K562 (cell line): ENCODE results near the gene VWA1. TPM values are rescaled to one million over a fixed set of nuclear protein-coding genes. Genes with fewer than 3 reads are reported as not detected.

Experiments
- ATAC-seq: fragments of 200-7000 bp; cut with Tn5 transposase; 3 replicates; pipeline ENCODE4 v1.9.1; 2020; ENCODE audit warnings: moderate library complexity
- BruUV-seq: library from RNA; stranded (reverse); fragments of 400-500 nt; replicated peaks from 2 replicates; lab custom pipeline; 2021; lab: Mats Ljungman, UMichigan
- CTCF ChIA-PET: fragments of 300-600 bp; formaldehyde crosslinking; extraction: SDS; loops from one replicate; lab custom pipeline; 2021; ENCODE audit warnings: low intra/inter-chr PET ratio; lab: Yijun Ruan, JAX
- POLR2A ChIA-PET: fragments of 300-600, 350-650 bp; sonication (Branson Sonifier 250); formaldehyde crosslinking; extraction: SDS; loops from one replicate; lab custom pipeline; 2021; ENCODE audit warnings: antibody characterized with exemption, inconsistent platforms; lab: Yijun Ruan, JAX
- DNase-seq, 4 experiments: peaks; one replicate each; pipeline versions ENCODE4 v3.0.0 to v3.0.0-alpha.2; 2011 to 2018; ENCODE audit warnings: low spot score in 3 of 4, mixed read lengths in 3 of 4; ENCODE audit errors: extremely low read depth in 1 of 4
- FAIRE-seq: peaks from 2 replicates; lab custom pipeline; 2011; peaks lifted over from hg19 to GRCh38; lab: Jason Lieb, UNC
- H2AFZ ChIP-seq: 2 replicates; pipeline ENCODE4 v1.6.0; 2011; ENCODE audit warnings: low read depth, low read length, control low read depth, inconsistent platforms
- H3K27ac ChIP-seq: fragments of 200-600 bp; 3 replicates; pipeline ENCODE4 v1.8.0; 2011; ENCODE audit warnings: low read depth, mild to moderate bottlenecking, control low read depth, inconsistent platforms, low read length, moderate library complexity, mixed read lengths; ENCODE audit errors: extremely low read depth
- H3K27me3 ChIP-seq, 2 experiments: fragments of 300-600 bp in 1 of 2; 2 replicates in 1 of 2; 3 replicates in 1 of 2; pipeline versions ENCODE4 v1.6.0 to v1.8.0; 2011; ENCODE audit warnings: inconsistent platforms in 2 of 2, low read length in 2 of 2, mild to moderate bottlenecking in 1 of 2, mixed read lengths in 1 of 2, moderate library complexity in 1 of 2; ENCODE audit not compliant: control insufficient read depth in 2 of 2, insufficient read depth in 2 of 2
- H3K36me3 ChIP-seq: fragments of 300-600 bp; 3 replicates; pipeline ENCODE4 v1.8.0; 2011; ENCODE audit warnings: mild to moderate bottlenecking, low read length, inconsistent platforms; ENCODE audit not compliant: control insufficient read depth, insufficient read depth
- H3K4me1 ChIP-seq, 2 experiments: fragments of 200-600 bp in 1 of 2; replicated peaks in 1 of 2; 2 replicates in 1 of 2; 3 replicates in 1 of 2; pipeline versions ENCODE4 v1.5.1 to v1.8.0; 2011; ENCODE audit warnings: inconsistent platforms in 2 of 2, low read length in 2 of 2, mild to moderate bottlenecking in 1 of 2, mixed read lengths in 1 of 2, moderate library complexity in 1 of 2; ENCODE audit not compliant: control insufficient read depth in 2 of 2, insufficient read depth in 2 of 2
- H3K4me2 ChIP-seq: 2 replicates; pipeline ENCODE4 v1.6.1; 2011; ENCODE audit warnings: low read length, control low read depth, inconsistent platforms, mixed read lengths; ENCODE audit not compliant: insufficient read depth
- H3K4me3 ChIP-seq: fragments of 200-600 bp; sonication (generic), shearing (Covaris generic); 2 replicates; pipeline ENCODE4 v1.5.1; 2016; ENCODE audit warnings: control low read depth, inconsistent platforms
- H3K79me2 ChIP-seq: fragments of 200-600 bp; 3 replicates; pipeline ENCODE4 v1.8.0; 2011; ENCODE audit warnings: low read length, inconsistent platforms; ENCODE audit not compliant: control insufficient read depth, insufficient read depth
- H3K9ac ChIP-seq, 2 experiments: 2 replicates each; pipeline versions ENCODE4 v1.6.0 to v1.6.1; 2011; ENCODE audit warnings: low read depth in 2 of 2, low read length in 2 of 2, control low read depth in 1 of 2, inconsistent platforms in 1 of 2, mild to moderate bottlenecking in 1 of 2, mixed read lengths in 1 of 2; ENCODE audit not compliant: insufficient read depth in 1 of 2
- H3K9me1 ChIP-seq: one replicate; pipeline ENCODE4 v1.6.0; 2011; ENCODE audit warnings: inconsistent platforms, mild to moderate bottlenecking, low read length, moderate library complexity; ENCODE audit not compliant: control insufficient read depth, insufficient read depth
- H3K9me3 ChIP-seq: replicated peaks from 2 replicates; pipeline ENCODE4 v1.5.1; 2011; ENCODE audit warnings: low read depth, low read length, inconsistent platforms; ENCODE audit not compliant: control insufficient read depth, insufficient read depth
- H4K20me1 ChIP-seq: replicated peaks from 2 replicates; pipeline ENCODE4 v1.6.1; 2011; ENCODE audit warnings: low read length, inconsistent platforms, mixed read lengths; ENCODE audit not compliant: control insufficient read depth, insufficient read depth
- MCM3 ChIP-seq: fragments of 450-650 bp; IDR thresholded peaks from 2 replicates; pipeline ENCODE4 v1.6.1; 2016
- POLR2G ChIP-seq: fragments of 200-400 bp; formaldehyde crosslinking; IDR thresholded peaks from 2 replicates; pipeline ENCODE4 v1.6.1; 2017; ENCODE audit warnings: low read depth, mild to moderate bottlenecking, antibody characterized with exemption, low read length, moderate library complexity
- POLR3G ChIP-seq: IDR thresholded peaks from 2 replicates; pipeline ENCODE4 v1.6.1; 2011; ENCODE audit not compliant: insufficient read length, insufficient replicate concordance; ENCODE audit errors: extremely low read depth
- WGBS: fragments of 100-300 bp; shearing (Covaris generic); methylation state at CpG from one replicate; pipeline ENCODE4 v1.1.6; 2016; ENCODE audit warnings: low coverage, mixed read lengths; ENCODE audit not compliant: insufficient coverage; ENCODE audit errors: missing lambda C conversion rate; 5-methylcytosine and 5-hydroxymethylcytosine counted together
- in situ Hi-C: fragments of 300-500 bp; cut with MboI; formaldehyde crosslinking; loops from 4 replicates; pipeline ENCODE4 v1.15.0; 2018; ENCODE audit warnings: inconsistent platforms, mixed read lengths
- intact Hi-C: fragments of 100-400 bp; cut with micrococcal nuclease; formaldehyde crosslinking; loops from 2 replicates; pipeline ENCODE4 v1.14.2; 2022
- polyA plus RNA-seq, 8 experiments: library from polyadenylated mRNA; depleted of rRNA in 4 of 8; stranded (reverse) in 5 of 8; unstranded in 3 of 8; fragments of >200 nt; fragmentation: Nextera tagmentation in 2 of 8; fragmentation: Illumina TruSeq in 1 of 8; extraction: Ambion mirVana in 2 of 8; extraction: Trizol in 1 of 8; gene quantifications; 2 replicates each; pipeline versions ENCODE4 v1.2.1 to v1.2.3, GENCODE V29; 2011 to 2014; ENCODE audit warnings: inconsistent platforms in 1 of 8, missing spikeins in 1 of 8
- total RNA-seq, 7 experiments: library from RNA; depleted of rRNA in 6 of 7; stranded (reverse); fragments of >200 nt in 6 of 7; fragmentation: Illumina TruSeq in 2 of 7; extraction: Trizol in 2 of 7; gene quantifications; 2 replicates each; pipeline versions ENCODE4 v1.2.1 to v1.2.3, GENCODE V29; 2011 to 2021; ENCODE audit warnings: low replicate concordance in 1 of 7
- TF ChIP-seq, protein P1 (sequence below): fragments of 450-650 bp; IDR thresholded peaks from 2 replicates; pipeline ENCODE4 v1.6.1; 2016; ENCODE audit warnings: antibody characterized with exemption

The VWA1 gene
- total and polyA plus RNA-seq, 9 of the 15 experiments (the other 6 are each of a cell fraction or from before 2014, with no cell fraction given): 0.01 to 6.4 (median 0.85) TPM

DNA sequence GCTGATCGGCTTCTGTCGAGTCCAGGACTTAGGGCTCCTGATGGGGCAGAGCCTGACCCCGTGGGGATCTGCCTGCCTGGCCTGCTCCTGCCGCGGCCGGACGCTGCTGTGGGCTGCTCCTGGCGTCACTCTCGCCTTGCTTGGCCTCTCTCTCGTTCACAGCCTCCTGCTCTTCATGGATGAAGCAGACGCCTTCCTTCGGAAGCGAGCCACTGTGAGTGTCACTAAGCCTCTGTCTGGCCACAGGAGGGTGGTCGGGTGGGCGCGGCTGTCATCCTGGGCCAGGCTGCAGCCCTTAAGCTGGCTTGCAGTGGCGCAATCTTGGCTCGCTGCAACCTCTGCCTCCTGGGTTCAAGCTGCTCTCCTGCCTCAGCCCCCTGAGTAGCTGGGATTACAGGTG, 52.2 kb downstream of the VWA1 start:
- DNase-seq (no peak), ATAC-seq (no peak), FAIRE-seq (no peak)
- Histone ChIP-seq H3K4me1 (peaks cover 0 to 7% of the 10 kb centered on the region in 2 experiments; a peak in 1 of 5 replicates), H3K9ac (no peak overlapping the region), H2AFZ (no peak overlapping the region), H3K4me3 (no peak overlapping the region), H3K27me3 (no peaks in the 10 kb centered on the region; a peak in 1 of 5 replicates)
- no TSS peak for BruUV-seq
- POLR2A ChIA-PET: interaction anchor here (0.6 kb wide), 1 partner anchor 104 kb away, joined by 3 read pairs; no protein-coding TSS in a partner anchor
- 95% methylated on average over 14 of the region's 18 CpGs for WGBS
- TF ChIP-seq POLR2G (0 out of 2 replicates have a peak, but pooled peaks have one; percentile 26), POLR3G (no peak)
- TF ChIP-seq, protein P1, sequence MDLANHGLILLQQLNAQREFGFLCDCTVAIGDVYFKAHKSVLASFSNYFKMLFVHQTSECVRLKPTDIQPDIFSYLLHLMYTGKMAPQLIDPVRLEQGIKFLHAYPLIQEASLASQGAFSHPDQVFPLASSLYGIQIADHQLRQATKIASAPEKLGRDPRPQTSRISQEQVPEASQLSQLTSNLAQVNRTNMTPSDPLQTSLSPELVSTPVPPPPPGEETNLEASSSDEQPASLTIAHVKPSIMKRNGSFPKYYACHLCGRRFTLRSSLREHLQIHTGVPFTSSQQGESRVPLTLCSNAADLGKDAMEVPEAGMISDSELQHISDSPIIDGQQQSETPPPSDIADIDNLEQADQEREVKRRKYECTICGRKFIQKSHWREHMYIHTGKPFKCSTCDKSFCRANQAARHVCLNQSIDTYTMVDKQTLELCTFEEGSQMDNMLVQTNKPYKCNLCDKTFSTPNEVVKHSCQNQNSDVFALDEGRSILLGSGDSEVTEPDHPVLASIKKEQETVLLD: no peak
- TF ChIP-seq, all 486 proteins: peak for 1
- H3K9me1 ChIP-seq: no peaks in the 10 kb centered on the region
- no peak overlapping the region for H3K4me2 ChIP-seq
- CTCF ChIA-PET: no interaction called here
- H4K20me1 ChIP-seq: no peaks in the 10 kb centered on the region
- in situ Hi-C loops (no loop called here), intact Hi-C loops (no loop called here)
- no peaks in the 10 kb centered on the region for H3K79me2 ChIP-seq
- peaks cover 16% of the 10 kb centered on the region for H3K9me3 ChIP-seq
- no peak overlapping the region for H3K27ac ChIP-seq
- H3K36me3 ChIP-seq: peaks cover 87% of the 10 kb centered on the region

DNA sequence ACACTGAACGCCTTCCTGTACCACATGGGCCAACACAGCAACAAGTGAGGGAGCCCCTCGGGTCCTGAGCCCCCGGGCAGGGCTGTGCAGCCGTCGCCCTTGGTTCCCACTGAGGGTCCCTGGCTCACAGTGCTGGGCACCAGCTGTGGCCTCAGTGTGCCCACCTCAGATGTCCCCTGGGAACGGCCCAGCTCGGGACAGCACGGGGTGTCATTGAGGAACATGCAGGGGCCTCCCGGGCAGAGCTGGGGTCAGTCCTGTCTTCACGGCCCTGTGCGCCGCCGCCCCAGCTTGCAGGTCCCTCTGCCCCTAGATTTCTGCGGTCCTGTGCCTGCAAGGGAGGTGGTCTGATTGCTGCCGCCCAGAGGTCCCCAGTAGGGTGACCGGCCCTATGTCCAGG, 53.7 kb downstream of the VWA1 start:
- Histone ChIP-seq H4K20me1 (no peaks in the 10 kb centered on the region), H3K4me3 (no peak overlapping the region), H3K9me3 (peaks cover 16% of the 10 kb centered on the region), H3K9me1 (no peaks in the 10 kb centered on the region), H2AFZ (no peak overlapping the region), H3K36me3 (peaks cover 86% of the 10 kb centered on the region; the same call in 2 of the 3 replicates), H3K4me1 (peaks cover 0 to 4% of the 10 kb centered on the region in 2 experiments; a peak in 1 of 5 replicates), H3K27me3 (no peaks in the 10 kb centered on the region), H3K27ac (no peak overlapping the region), H3K4me2 (no peak overlapping the region), H3K79me2 (no peaks in the 10 kb centered on the region), H3K9ac (no peak overlapping the region)
- in situ Hi-C loops (no loop called here), intact Hi-C loops (no loop called here)
- TF ChIP-seq POLR2G: peak; percentile 50
- TF ChIP-seq MCM3: no peak
- ATAC-seq (no peak), FAIRE-seq (no peak), DNase-seq (peak in 1 of 4 experiments; percentile 8)
- ChIA-PET CTCF (no interaction called here), POLR2A (no interaction called here)
- BruUV-seq: no TSS peak
- WGBS: 96% methylated on average over 16 of the region's 16 CpGs
